Naive thymus-derived CD4-positive, alpha-beta T cell (primary cell): ENCODE results near the gene FBP2. TPM values are rescaled to one million over a fixed set of nuclear protein-coding genes. Genes with fewer than 3 reads are reported as not detected.
"Not testable (repeated sequence)": the region's sequence is repeated elsewhere in the genome, so short reads cannot be mapped to it uniquely, and the experiment has no call there.

Experiments
- ATAC-seq: fragments of 150-1000 bp; cut with Tn5 transposase; 2 replicates; pipeline ENCODE4 v1.10.0; 2021; ENCODE audit warnings: mild to moderate bottlenecking, moderate library complexity
- CTCF ChIA-PET: fragments of 350-600 bp; sonication (Branson Sonifier 250); formaldehyde crosslinking; loops from one replicate; lab custom pipeline; 2021; ENCODE audit warnings: antibody characterized with exemption; lab: Charles Lee
- POLR2A ChIA-PET: fragments of 350-600 bp; sonication (Branson Sonifier 250); formaldehyde crosslinking; loops from one replicate; lab custom pipeline; 2021; ENCODE audit warnings: antibody characterized with exemption, inconsistent platforms; lab: Charles Lee
- DNase-seq, 9 donors: peaks; one replicate each; pipeline versions ENCODE4 v3.0.0 to v3.0.0-alpha.2; 2020 to 2022; ENCODE audit warnings: mixed read lengths in 1 of 9
- H3K27ac ChIP-seq: one replicate; pipeline ENCODE4 v1.7.0; 2013; ENCODE audit warnings: mild to moderate bottlenecking, low read depth, low read length, moderate library complexity
- H3K27me3 ChIP-seq, 2 donors: one replicate each; pipeline ENCODE4 v1.7.0; 2013; ENCODE audit warnings: low read length in 2 of 2, mild to moderate bottlenecking in 2 of 2, moderate library complexity in 2 of 2; ENCODE audit not compliant: control insufficient read depth in 2 of 2, insufficient read depth in 2 of 2
- H3K36me3 ChIP-seq, 3 experiments: 1 replicate in 2 of 3; 2 replicates in 1 of 3; pipeline ENCODE4 v1.7.0; 2013; ENCODE audit warnings: low read length in 3 of 3, mild to moderate bottlenecking in 3 of 3, moderate library complexity in 1 of 3; ENCODE audit not compliant: insufficient read depth in 3 of 3, control insufficient read depth in 2 of 3
- H3K4me1 ChIP-seq, 2 donors: one replicate each; pipeline ENCODE4 v1.7.0; 2013; ENCODE audit warnings: low read length in 2 of 2, mild to moderate bottlenecking in 2 of 2, moderate library complexity in 1 of 2; ENCODE audit not compliant: control insufficient read depth in 2 of 2, insufficient read depth in 2 of 2
- H3K4me3 ChIP-seq: 2 replicates; pipeline ENCODE4 v1.7.0; 2013; ENCODE audit warnings: mild to moderate bottlenecking, low read length
- H3K9me3 ChIP-seq, 3 experiments: 1 replicate in 2 of 3; 2 replicates in 1 of 3; pipeline ENCODE4 v1.7.0; 2013; ENCODE audit warnings: low read length in 3 of 3; ENCODE audit not compliant: control insufficient read depth in 2 of 3
- H3K27ac Mint-ChIP-seq, 9 donors: one replicate each; pipeline ENCODE4 v1.8.0; 2020 to 2022; ENCODE audit warnings: mixed read lengths in 9 of 9, mild to moderate bottlenecking in 8 of 9, moderate library complexity in 5 of 9, inconsistent platforms in 2 of 9
- H3K27me3 Mint-ChIP-seq, 5 donors: one replicate each; pipeline ENCODE4 v1.8.0; 2021 to 2022; ENCODE audit warnings: mixed read lengths in 5 of 5, mild to moderate bottlenecking in 1 of 5
- H3K36me3 Mint-ChIP-seq, 5 donors: one replicate each; pipeline ENCODE4 v1.8.0; 2020 to 2022; ENCODE audit warnings: mixed read lengths in 5 of 5, mild to moderate bottlenecking in 3 of 5, inconsistent platforms in 1 of 5
- H3K4me1 Mint-ChIP-seq, 7 donors: one replicate each; pipeline ENCODE4 v1.8.0; 2020 to 2022; ENCODE audit warnings: mixed read lengths in 7 of 7, mild to moderate bottlenecking in 3 of 7, inconsistent platforms in 1 of 7
- H3K4me3 Mint-ChIP-seq, 10 donors: one replicate each; pipeline ENCODE4 v1.8.0; 2020 to 2022; ENCODE audit warnings: mild to moderate bottlenecking in 10 of 10, mixed read lengths in 10 of 10, moderate library complexity in 6 of 10, inconsistent platforms in 2 of 10
- H3K9me3 Mint-ChIP-seq, 11 donors: one replicate each; pipeline ENCODE4 v1.8.0; 2020 to 2022; ENCODE audit warnings: mixed read lengths in 11 of 11, mild to moderate bottlenecking in 4 of 11, inconsistent platforms in 1 of 11, moderate library complexity in 1 of 11
- intact Hi-C, 2 donors: fragments of 100-400 bp; cut with micrococcal nuclease; formaldehyde crosslinking; loops; one replicate each; pipeline ENCODE4 v1.15.1; 2023
- polyA plus RNA-seq, 2 donors: library from polyadenylated mRNA; unstranded; fragments of 300-500 nt; fragmentation: Illumina TruSeq; gene quantifications; one replicate each; pipeline ENCODE4 v1.2.3, GENCODE V29; 2021
- total RNA-seq, 6 experiments: library from RNA in 5 of 6; stranded (reverse) in 5 of 6; gene quantifications; 1 replicate in 5 of 6; 2 replicates in 1 of 6; pipeline ENCODE4 v1.2.3 and lab custom pipeline; 2021 to 2026

FBP2 gene
- total and polyA plus RNA-seq, 7 experiments from 2014 or later, result not detected

GRCh38 chr9:94553029-94553938 is 40.3 kb downstream of the FBP2 start:
- Histone ChIP-seq H3K4me3 (no peak overlapping the region), H3K27me3 (no peaks in the 10 kb centered on the region), H3K4me1 (no peaks in the 10 kb centered on the region), H3K27ac (no peak overlapping the region), H3K9me3 (no peaks in the 10 kb centered on the region), H3K36me3 (no peaks in the 10 kb centered on the region)
- DNase-seq, result no peak
- H3K4me3 Mint-ChIP-seq, result no peak overlapping the region
- POLR2A ChIA-PET, result no interaction called here
- H3K36me3 Mint-ChIP-seq, result no peaks in the 10 kb centered on the region
- intact Hi-C loops, result loop anchor here in 1 of 2 donors (5.0 kb wide), 1 partner anchor 49 kb away; no protein-coding TSS in a partner anchor
- H3K27ac Mint-ChIP-seq, result no peak overlapping the region
- no peaks in the 10 kb centered on the region for H3K4me1 Mint-ChIP-seq
- ATAC-seq, result no peak
- peaks cover 0 to 37% (median 8%) of the 10 kb centered on the region in 5 donors for H3K27me3 Mint-ChIP-seq
- H3K9me3 Mint-ChIP-seq, result peaks cover 0 to 3% (median 0%) of the 10 kb centered on the region in 11 donors
- CTCF ChIA-PET, result no interaction called here

GRCh38 chr9:94545940-94546339 is 47.7 kb downstream of the FBP2 start:
- CTCF ChIA-PET, result no interaction called here
- Mint-ChIP-seq H3K9me3 (no peaks in the 10 kb centered on the region), H3K36me3 (no peaks in the 10 kb centered on the region), H3K27ac (no peak overlapping the region), H3K4me3 (no peak overlapping the region), H3K27me3 (peaks cover 6 to 25% (median 14%) of the 10 kb centered on the region in 5 donors), H3K4me1 (no peaks in the 10 kb centered on the region)
- POLR2A ChIA-PET, result no interaction called here
- Histone ChIP-seq H3K27me3 (no peaks in the 10 kb centered on the region), H3K9me3 (no peaks in the 10 kb centered on the region), H3K4me3 (no peak overlapping the region), H3K36me3 (no peaks in the 10 kb centered on the region), H3K4me1 (no peaks in the 10 kb centered on the region), H3K27ac (no peak overlapping the region)
- no peak for DNase-seq
- intact Hi-C loops, result no loop called here
- ATAC-seq, result no peak

GRCh38 chr9:94544335-94544734 is 49.3 kb downstream of the FBP2 start:
- POLR2A ChIA-PET, H3K9me3 Mint-ChIP-seq: not testable (repeated sequence)
- H3K27me3 Mint-ChIP-seq, result peaks cover 12 to 30% (median 13%) of the 10 kb centered on the region in 5 donors

DNA sequence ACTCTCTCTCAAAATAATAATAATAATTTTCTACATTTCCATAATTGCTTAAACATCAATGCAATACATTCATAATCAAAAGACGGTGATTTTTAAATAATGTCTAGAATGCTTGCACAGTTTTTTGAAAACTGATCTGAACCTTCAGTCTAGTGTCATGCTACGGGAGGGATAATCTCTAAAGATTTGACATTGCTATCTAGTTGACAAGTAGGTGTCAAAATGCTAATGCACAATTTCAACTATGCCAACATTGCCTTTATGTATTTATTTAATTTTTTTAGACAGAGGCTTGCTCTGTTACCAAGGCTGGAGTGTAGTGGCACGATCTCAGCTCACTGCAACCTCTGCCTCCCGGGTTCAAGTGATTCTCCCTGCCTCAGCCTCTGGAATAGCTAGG is 54.7 kb downstream of the FBP2 start:
- Mint-ChIP-seq H3K27me3 (peaks cover 0 to 19% (median 8%) of the 10 kb centered on the region in 5 donors), H3K4me3 (no peak overlapping the region), H3K9me3 (no peaks in the 10 kb centered on the region), H3K36me3 (no peaks in the 10 kb centered on the region), H3K27ac (no peak overlapping the region), H3K4me1 (no peaks in the 10 kb centered on the region)
- no peaks in the 10 kb centered on the region for H3K27me3 ChIP-seq
- intact Hi-C loops, result no loop called here
- H3K27ac ChIP-seq, result no peak overlapping the region
- CTCF ChIA-PET, result no interaction called here
- no peak for ATAC-seq
- no peaks in the 10 kb centered on the region for H3K4me1 ChIP-seq
- no peaks in the 10 kb centered on the region for H3K36me3 ChIP-seq
- POLR2A ChIA-PET, result no interaction called here
- no peak for DNase-seq
- H3K9me3 ChIP-seq, result no peaks in the 10 kb centered on the region
- H3K4me3 ChIP-seq, result no peak overlapping the region

More at GRCh38 chr9:94544335-94544734, 49.3 kb downstream of the FBP2 start:
- H3K4me1 Mint-ChIP-seq, intact Hi-C loops, H3K36me3 Mint-ChIP-seq, CTCF ChIA-PET, H3K4me3 ChIP-seq, H3K27ac Mint-ChIP-seq, DNase-seq, H3K4me3 Mint-ChIP-seq, H3K4me1 ChIP-seq, H3K9me3 ChIP-seq, ATAC-seq, H3K27me3 ChIP-seq, H3K27ac ChIP-seq, H3K36me3 ChIP-seq: not testable (repeated sequence)

DNA sequence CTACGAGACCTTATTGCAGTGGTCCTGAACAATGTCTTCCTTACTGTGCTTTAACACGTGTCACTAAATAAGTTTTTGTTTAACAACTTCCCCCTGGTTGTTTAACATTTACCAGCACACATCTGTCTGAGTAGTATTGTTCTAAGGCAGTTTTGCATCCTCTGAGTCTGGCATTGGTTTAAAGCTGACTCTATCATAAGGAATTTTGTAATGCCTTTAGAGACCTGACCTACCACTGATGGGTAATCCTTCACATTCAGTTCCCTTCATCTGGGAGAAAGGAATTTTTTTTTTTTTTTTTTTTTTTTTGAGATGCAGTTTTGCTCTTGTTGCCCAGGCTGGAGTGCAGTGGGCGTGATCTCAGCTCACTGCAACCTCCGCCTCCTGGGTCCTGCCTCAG is 58.7 kb downstream of the FBP2 start:
- POLR2A ChIA-PET, result no interaction called here
- Mint-ChIP-seq H3K9me3 (peaks cover 0 to 3% (median 0%) of the 10 kb centered on the region in 11 donors), H3K27ac (no peak overlapping the region), H3K36me3 (no peaks in the 10 kb centered on the region), H3K27me3 (peaks cover 3 to 17% (median 6%) of the 10 kb centered on the region in 5 donors), H3K4me1 (no peaks in the 10 kb centered on the region), H3K4me3 (no peak overlapping the region)
- CTCF ChIA-PET, result no interaction called here
- ATAC-seq (no peak), DNase-seq (no peak)
- no peak overlapping the region for H3K4me3 ChIP-seq
- H3K36me3 ChIP-seq, result no peaks in the 10 kb centered on the region
- intact Hi-C loops, result no loop called here
- no peaks in the 10 kb centered on the region for H3K4me1 ChIP-seq
- H3K27me3 ChIP-seq, result no peaks in the 10 kb centered on the region
- no peak overlapping the region for H3K27ac ChIP-seq
- no peaks in the 10 kb centered on the region for H3K9me3 ChIP-seq

- H3K27me3 ChIP-seq, result no peaks in the 10 kb centered on the region
- H3K27ac Mint-ChIP-seq, result no peak overlapping the region
- DNase-seq (no peak), ATAC-seq (no peak)
- no peaks in the 10 kb centered on the region for H3K4me1 Mint-ChIP-seq
- H3K27ac ChIP-seq, result no peak overlapping the region
- H3K4me1 ChIP-seq, result no peaks in the 10 kb centered on the region
- H3K4me3 ChIP-seq, result no peak overlapping the region
- ChIA-PET CTCF (no interaction called here), POLR2A (no interaction called here)
- peaks cover 0 to 3% (median 0%) of the 10 kb centered on the region in 11 donors for H3K9me3 Mint-ChIP-seq
- no peaks in the 10 kb centered on the region for H3K9me3 ChIP-seq
- intact Hi-C loops, result no loop called here
- H3K36me3 ChIP-seq, result no peaks in the 10 kb centered on the region
- no peaks in the 10 kb centered on the region for H3K36me3 Mint-ChIP-seq
- H3K4me3 Mint-ChIP-seq, result no peak overlapping the region
- peaks cover 3 to 18% (median 12%) of the 10 kb centered on the region in 5 donors for H3K27me3 Mint-ChIP-seq
Observed at GRCh38 chr9:94533601-94534000, 60.0 kb downstream of the FBP2 start.

DNA sequence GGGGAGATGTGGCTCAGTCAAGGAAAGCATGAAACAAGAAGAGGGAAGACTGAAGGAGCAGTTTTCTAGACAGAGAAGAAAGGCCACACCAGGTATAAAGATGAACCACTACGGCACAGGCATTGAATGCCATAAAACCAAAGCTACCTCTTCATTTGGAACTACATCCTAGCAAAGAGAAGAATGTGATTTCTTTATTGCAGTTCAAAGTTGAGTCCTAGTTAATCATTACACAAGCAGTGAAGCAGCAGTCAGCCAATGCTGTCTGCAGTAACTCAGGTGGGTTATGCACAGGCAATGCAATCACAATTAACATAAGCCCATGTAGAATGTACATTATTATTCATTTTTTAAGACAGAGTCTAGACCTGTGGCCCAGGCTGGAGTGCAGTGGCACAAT is 60.5 kb downstream of the FBP2 start:
- intact Hi-C loops, result no loop called here
- Histone ChIP-seq H3K36me3 (no peaks in the 10 kb centered on the region), H3K9me3 (no peaks in the 10 kb centered on the region), H3K27ac (no peak overlapping the region), H3K27me3 (no peaks in the 10 kb centered on the region), H3K4me1 (no peaks in the 10 kb centered on the region), H3K4me3 (no peak overlapping the region)
- Mint-ChIP-seq H3K36me3 (no peaks in the 10 kb centered on the region), H3K9me3 (peaks cover 0 to 3% (median 0%) of the 10 kb centered on the region in 11 donors), H3K27me3 (peaks cover 3 to 18% (median 12%) of the 10 kb centered on the region in 5 donors), H3K4me3 (no peak overlapping the region), H3K4me1 (no peaks in the 10 kb centered on the region), H3K27ac (no peak overlapping the region)
- ATAC-seq, result no peak
- ChIA-PET CTCF (no interaction called here), POLR2A (no interaction called here)
- DNase-seq, result no peak
